Fibroblast of skin of scalp (primary cell): ENCODE measurements around the gene AATK.

Experiments used
- DNase-seq: peaks from one replicate; pipeline ENCODE4 v3.0.0-alpha.2; 2013

AATK gene

DNA sequence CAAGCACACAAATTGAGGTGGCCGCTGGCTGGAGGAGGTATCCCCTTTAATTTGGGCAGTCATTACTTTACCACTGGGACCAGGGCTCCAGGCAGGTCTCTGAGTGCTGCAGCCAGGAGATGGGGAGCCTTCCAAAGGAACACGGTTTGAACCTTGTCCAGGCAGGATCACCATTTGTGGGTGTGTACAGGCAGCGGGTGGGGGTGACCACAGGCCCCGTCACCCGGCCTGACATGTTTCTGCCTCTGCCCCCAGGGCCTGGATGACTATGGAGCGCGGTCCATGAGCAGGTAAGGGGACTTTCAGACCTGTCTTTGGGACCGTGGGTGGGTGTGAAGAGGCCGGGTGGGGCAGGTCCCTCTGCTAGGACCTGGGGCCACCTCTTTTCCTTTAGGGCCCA is 57.8 kb downstream of the AATK start:
- no peak for DNase-seq

DNA sequence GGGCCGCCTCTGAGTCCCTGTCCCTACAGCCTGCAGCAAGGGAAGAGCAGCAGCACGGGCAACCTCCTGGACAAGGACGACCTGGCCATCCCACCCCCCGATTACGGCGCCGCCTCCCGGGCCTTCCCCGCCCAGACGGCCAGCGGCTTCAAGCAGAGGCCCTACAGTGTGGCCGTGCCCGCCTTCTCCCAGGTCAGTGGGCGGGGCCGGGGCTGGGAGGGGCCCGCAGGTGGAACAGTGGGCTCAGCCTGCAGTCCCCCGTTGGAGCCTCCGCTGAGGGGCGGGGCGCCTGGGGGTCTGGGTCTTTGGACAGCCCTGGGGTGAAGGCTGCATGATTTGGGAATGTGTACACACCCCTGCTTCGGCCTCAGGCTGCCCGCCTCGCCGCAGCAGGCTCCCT is 59.3 kb downstream of the AATK start:
- no peak for DNase-seq

DNA sequence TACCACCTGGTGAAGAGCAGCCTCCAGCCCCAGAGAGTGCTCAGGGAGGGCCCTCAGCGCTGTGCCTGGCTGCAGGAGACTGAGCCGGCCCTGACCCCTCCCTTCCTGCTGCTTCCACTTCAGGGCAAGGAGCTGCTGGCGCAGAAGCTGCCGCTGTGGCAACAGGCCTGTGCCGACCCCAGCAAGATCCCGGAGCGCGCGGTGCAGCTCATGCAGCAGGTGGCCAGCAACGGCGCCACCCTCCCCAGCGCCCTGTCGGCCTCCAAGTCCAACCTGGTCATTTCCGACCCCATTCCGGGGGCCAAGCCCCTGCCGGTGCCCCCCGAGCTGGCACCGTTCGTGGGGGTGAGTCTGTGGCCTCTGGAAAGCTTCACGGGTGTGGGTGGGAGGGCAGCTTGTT is 62.6 kb downstream of the AATK start:
- no peak for DNase-seq

GRCh38 chr17:81102869-81103268 is 63.2 kb downstream of the AATK start:
- DNase-seq, result no peak

DNA sequence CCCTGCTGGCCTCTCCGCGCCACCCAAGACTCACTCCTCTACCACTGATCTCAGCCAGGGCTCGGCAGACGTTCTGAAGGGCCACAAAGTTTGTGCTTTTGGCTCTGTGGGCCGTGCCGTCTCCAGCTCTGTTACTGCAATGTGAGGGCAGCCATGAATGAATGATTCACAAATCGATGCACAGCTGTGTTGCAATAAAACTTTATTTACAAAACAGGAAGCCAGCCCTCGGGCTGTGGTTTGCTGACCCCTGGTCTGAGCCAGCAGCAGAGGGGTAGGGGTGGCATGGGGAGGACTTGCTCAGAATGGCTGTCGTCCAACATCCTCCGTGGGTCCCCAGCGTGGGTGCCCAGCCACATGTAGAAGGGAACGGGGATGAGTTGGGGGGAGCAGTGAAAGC is 63.7 kb downstream of the AATK start:
- no peak for DNase-seq

- DNase-seq, result peak; percentile 72
These were observed 64.3 kb downstream of the AATK start for GRCh38 chr17:81101614-81102306.

DNA sequence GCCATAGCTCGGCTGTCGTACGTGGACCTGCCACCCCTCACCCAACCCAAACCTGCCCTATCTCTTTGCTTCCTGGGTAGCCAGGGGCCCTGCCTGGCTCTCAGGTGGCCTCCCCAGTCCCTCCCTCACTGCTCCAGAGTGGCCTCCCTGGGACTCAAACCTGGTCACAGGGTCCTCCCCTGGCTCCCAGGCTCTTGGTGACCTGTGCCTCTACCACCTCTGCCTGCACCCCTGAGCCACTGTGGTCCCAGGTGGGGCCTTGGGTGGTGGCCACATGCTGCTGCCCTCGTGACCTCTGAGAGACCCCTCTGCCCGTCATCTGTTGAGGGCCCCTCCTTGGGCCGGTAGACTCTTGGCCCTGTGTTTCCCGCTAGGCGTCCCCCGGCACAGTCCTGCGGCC is 65.4 kb downstream of the AATK start:
- no peak for DNase-seq

GRCh38 chr17:81099888-81100287 is 66.1 kb downstream of the AATK start:
- no peak for DNase-seq

DNA sequence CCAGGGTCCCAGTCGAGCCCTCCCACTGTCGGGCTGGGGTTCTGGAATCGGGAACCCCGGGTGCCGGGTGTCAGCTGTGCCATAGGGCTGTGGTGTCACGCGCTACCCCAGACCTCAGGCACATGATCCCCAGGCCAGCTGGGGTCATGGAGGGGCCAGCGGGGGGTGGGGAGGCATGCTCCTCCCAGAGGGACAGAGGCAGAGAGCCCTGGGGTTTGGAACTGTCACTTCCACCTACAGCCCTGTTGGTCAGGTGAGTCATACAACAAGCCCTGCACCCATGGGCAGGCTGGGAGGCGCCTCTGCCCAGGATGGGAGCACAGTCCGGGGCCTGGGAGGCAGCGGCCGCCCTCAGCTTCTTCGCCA is 68.1 kb downstream of the AATK start:
- DNase-seq, result peak; percentile 32

GRCh38 chr17:81097134-81097942 is 68.7 kb downstream of the AATK start:
- DNase-seq, result peak; percentile 81

DNA sequence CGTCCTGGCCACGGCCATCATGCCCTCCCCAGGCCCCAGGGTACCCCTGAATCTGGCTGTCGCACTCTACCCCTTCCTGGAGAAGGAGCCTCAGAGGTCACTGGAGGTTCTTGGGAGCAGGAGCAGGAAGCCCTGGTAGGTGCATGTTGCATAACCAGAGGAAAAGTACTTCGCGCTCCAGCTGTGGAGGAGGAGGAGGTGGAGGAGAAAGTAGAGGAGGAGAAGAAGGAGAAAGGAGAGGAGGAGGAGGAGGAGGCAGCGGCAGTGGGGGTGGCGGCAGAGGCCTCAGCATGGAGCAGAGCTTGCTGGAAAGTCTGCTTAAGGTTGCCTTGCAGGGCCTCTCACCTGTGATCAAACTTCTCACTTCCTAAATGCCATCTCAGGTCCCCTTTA is 69.3 kb downstream of the AATK start:
- no peak for DNase-seq

DNA sequence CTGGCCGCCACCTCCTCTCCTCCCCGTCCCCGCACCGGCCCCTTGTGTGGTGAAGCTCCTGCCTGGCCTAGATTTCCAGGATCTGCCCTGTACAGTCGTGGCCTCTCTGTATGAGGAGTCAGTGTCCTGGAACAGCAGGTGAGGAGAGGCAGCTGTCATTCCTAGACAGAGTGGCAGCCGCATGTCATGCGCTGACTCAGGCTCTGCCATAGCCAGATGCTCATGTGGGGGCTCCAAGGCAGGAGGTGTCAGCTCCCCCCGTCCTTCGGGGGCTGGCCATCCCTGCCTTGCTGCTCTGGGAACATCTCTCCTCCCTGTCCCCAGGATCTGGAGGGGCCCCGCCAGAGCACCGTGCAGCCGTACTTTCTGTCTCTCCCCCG is 70.6 kb downstream of the AATK start:
- DNase-seq, result no peak

GRCh38 chr17:81094509-81095382 is 71.3 kb downstream of the AATK start:
- DNase-seq, result peak; percentile 100

- no peak for DNase-seq
These were observed 72.2 kb downstream of the AATK start for GRCh38 chr17:81093619-81094508.

DNA sequence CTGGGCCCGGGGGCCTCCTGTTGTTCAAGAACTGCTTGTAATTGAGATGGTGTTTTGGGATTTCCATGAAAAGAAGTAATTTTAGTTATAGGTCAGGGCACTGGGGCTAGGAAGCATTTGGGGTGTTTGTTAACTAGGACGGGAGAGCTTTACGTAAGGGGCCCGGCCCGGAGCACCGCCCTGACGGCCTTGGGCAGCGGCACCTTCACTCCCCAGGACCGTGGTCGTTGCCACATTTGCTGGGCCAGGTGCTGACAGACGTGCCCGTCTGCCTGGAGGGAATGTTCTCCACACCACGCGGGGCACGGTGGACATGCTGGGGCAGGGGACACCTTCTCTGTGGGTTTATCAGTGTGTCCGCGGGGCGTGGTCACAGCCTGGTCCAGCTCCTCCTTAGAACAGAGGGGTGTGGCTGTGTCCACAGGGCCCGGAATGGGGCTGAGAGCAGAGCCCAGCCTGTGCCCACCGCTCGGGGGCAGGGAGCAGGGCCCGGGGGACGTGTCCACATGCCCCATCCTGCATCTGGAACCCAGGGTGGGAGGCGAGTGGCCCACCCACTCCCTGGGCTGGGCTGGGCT is 73.4 kb downstream of the AATK start:
- no peak for DNase-seq

GRCh38 chr17:81091774-81092517 is 74.1 kb downstream of the AATK start:
- DNase-seq, result no peak

DNA sequence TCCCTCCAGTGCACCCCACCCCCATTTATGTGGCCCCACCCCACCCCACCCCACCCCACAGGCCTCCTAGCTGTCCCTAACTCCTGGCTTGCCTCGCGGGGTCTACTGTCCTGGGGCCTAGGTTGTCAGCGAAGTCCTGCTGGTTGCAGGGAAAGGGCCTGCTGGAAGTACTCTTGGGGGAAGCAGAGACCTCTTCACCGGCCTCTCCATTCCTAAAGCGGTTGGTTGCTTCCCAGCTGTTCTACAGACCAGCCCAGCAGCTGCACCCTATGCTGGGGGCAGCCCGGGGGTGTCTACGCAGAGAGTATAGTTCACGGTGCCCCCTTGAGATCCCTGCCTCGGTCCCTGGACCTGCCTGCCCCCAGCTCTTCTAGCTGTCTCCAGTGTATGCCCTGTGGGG is 74.9 kb downstream of the AATK start:
- no peak for DNase-seq

DNA sequence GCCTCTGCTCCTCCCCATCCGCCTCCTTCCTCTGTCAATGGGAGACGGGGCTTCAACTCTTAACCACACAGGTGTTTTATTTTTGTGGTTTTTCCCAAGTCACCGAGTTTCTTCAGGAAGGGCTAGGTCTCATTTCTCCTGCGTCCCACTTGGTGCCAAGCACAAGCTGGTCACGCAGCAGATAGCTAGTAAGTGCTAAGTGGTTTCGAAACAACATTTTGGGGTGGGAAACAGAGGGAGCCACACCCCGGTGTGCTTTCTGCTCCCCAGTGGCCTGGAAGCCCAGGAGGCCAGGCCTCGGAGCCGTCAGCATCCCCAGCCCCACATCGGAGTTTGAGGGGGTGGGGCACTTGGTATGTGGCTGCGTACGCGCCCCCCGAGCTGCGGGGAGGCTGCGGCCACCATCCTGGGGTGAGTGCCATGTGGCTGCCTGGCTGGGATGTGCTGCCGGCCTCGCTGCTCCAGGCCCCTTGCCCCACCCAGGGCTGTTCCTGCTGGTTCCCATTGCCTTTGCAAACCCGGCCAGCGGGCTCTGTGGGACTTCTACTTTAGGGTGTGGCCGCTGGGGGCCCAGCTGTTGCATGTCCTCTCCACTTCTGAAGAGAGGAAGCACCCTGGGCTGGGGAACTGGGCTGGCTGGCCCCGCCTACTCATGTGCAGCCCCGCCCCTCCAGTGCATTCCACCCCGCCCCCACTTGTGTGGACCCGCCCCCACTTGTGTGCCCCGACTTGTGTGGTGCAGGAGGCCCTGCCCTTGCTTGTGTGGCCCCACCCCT is 75.5 kb downstream of the AATK start:
- peak; percentile 70 for DNase-seq

GRCh38 chr17:81086789-81087551 is 79.1 kb downstream of the AATK start:
- no peak for DNase-seq
